GM18907 (cell line): ENCODE measurements around the gene SESTD1.
A peak's percentile ranks its signal among the peaks of the same experiment; 100 is the strongest.
"Not testable (repeated sequence)": the region's sequence is repeated elsewhere in the genome, so short reads cannot be mapped to it uniquely, and the experiment has no call there.

Source experiments
- ATAC-seq: cut with Tn5 transposase; IDR thresholded peaks from one replicate; pipeline ENCODE4 v1.9.1; 2021; ENCODE audit warnings: mild to moderate bottlenecking, moderate library complexity; ENCODE audit not compliant: unreplicated experiment

SESTD1 gene

GRCh38 chr2:179124282-179124681 lies 140.3 kb downstream of the SESTD1 start:
- ATAC-seq = no peak

GRCh38 chr2:179123272-179123662 lies 141.4 kb downstream of the SESTD1 start:
- no peak for ATAC-seq

GRCh38 chr2:179107737-179108136 lies 156.9 kb downstream of the SESTD1 start:
- ATAC-seq = peak; percentile 63

- peak; percentile 78 for ATAC-seq
These were observed 157.8 kb downstream of the SESTD1 start for GRCh38 chr2:179106676-179107428.

GRCh38 chr2:179106342-179106675 lies 158.3 kb downstream of the SESTD1 start:
- peak; percentile 1 for ATAC-seq

- no peak for ATAC-seq
These were observed 159.9 kb downstream of the SESTD1 start for GRCh38 chr2:179104736-179105135.

- ATAC-seq = no peak
These were observed 166.4 kb downstream of the SESTD1 start for GRCh38 chr2:179098080-179098689.

GRCh38 chr2:179097131-179097530 lies 167.5 kb downstream of the SESTD1 start:
- no peak for ATAC-seq

GRCh38 chr2:179096090-179096489 lies 168.5 kb downstream of the SESTD1 start:
- ATAC-seq = peak; percentile 99

GRCh38 chr2:179092912-179093311 lies 171.7 kb downstream of the SESTD1 start:
- ATAC-seq = not testable (repeated sequence)

- no peak for ATAC-seq
These were observed 181.9 kb downstream of the SESTD1 start for GRCh38 chr2:179082697-179083096.

GRCh38 chr2:179081954-179082353 lies 182.7 kb downstream of the SESTD1 start:
- no peak for ATAC-seq

- ATAC-seq = no peak
These were observed 192.1 kb downstream of the SESTD1 start for GRCh38 chr2:179072527-179072926.

- ATAC-seq = no peak
These were observed 192.7 kb downstream of the SESTD1 start for GRCh38 chr2:179071810-179072355.

GRCh38 chr2:179070895-179071294 lies 193.7 kb downstream of the SESTD1 start:
- ATAC-seq = no peak

GRCh38 chr2:179069685-179070084 lies 194.9 kb downstream of the SESTD1 start:
- no peak for ATAC-seq

GRCh38 chr2:179068991-179069643 lies 195.5 kb downstream of the SESTD1 start:
- ATAC-seq = no peak

GRCh38 chr2:179059026-179059700 lies 205.5 kb downstream of the SESTD1 start:
- ATAC-seq = no peak

- no peak for ATAC-seq
These were observed 206.9 kb downstream of the SESTD1 start for GRCh38 chr2:179057737-179058136.

- not testable (repeated sequence) for ATAC-seq
These were observed 211.1 kb downstream of the SESTD1 start for GRCh38 chr2:179053568-179053967.
